Panc1 (cell line): Measurements from ENCODE around the gene CST9L. TPM values are rescaled to one million over a fixed set of nuclear protein-coding genes. Genes with fewer than 3 reads are reported as not detected.

Experiments used
- ATAC-seq: fragments of 200-7000 bp; cut with Tn5 transposase; 2 replicates; pipeline ENCODE4 v1.9.1; 2020; ENCODE audit warnings: mild to moderate bottlenecking, moderate library complexity
- BruUV-seq: library from RNA; stranded (reverse); fragments of 400-500 nt; replicated peaks from 2 replicates; lab custom pipeline; 2021; lab: Mats Ljungman, UMichigan
- CTCF ChIA-PET: fragments of 300-600 bp; sonication (Branson Sonifier 250); formaldehyde crosslinking; loops from one replicate; lab custom pipeline; 2022; ENCODE audit warnings: antibody characterized with exemption; lab: Charles Lee
- POLR2A ChIA-PET: fragments of 300-600 bp; sonication (Branson Sonifier 250); formaldehyde crosslinking; loops from one replicate; lab custom pipeline; 2022; ENCODE audit warnings: antibody characterized with exemption; lab: Charles Lee
- DNase-seq: peaks from one replicate; pipeline ENCODE4 v3.0.0-alpha.2; 2010; ENCODE audit warnings: low read depth, low spot score
- H3K27ac ChIP-seq: 2 replicates; pipeline ENCODE4 v1.5.1; 2011; ENCODE audit warnings: mild to moderate bottlenecking, low read length, inconsistent platforms
- H3K27me3 ChIP-seq: fragments of 200-500 bp; sonication (Bioruptor generic); 2 replicates; pipeline ENCODE4 v1.6.0; 2014; ENCODE audit warnings: low read length, inconsistent platforms; ENCODE audit not compliant: control insufficient read depth, insufficient read depth
- H3K36me3 ChIP-seq: fragments of 200-500 bp; sonication (Bioruptor generic); 2 replicates; pipeline ENCODE4 v1.5.1; 2014; ENCODE audit warnings: inconsistent platforms, mild to moderate bottlenecking, low read length, moderate library complexity; ENCODE audit not compliant: control insufficient read depth, insufficient read depth
- H3K4me1 ChIP-seq: 2 replicates; pipeline ENCODE4 v1.5.1; 2011; ENCODE audit warnings: inconsistent platforms, mild to moderate bottlenecking, low read length, moderate library complexity; ENCODE audit not compliant: control insufficient read depth, insufficient read depth
- H3K4me3 ChIP-seq, 2 experiments: 2 replicates each; pipeline ENCODE4 v1.5.1; 2011 to 2012; ENCODE audit warnings: low read depth in 2 of 2, low read length in 2 of 2, mild to moderate bottlenecking in 2 of 2, inconsistent platforms in 1 of 2, moderate library complexity in 1 of 2
- H3K9me3 ChIP-seq: fragments of 200-500 bp; sonication (Bioruptor generic); 2 replicates; pipeline ENCODE4 v1.5.1; 2014; ENCODE audit warnings: low read depth, mild to moderate bottlenecking, inconsistent platforms, low read length, moderate library complexity; ENCODE audit not compliant: control insufficient read depth, insufficient read depth
- CTCF ChIP-seq: fragments of 450-650 bp; IDR thresholded peaks from 2 replicates; pipeline ENCODE4 v1.5.1; 2017; ENCODE audit warnings: mild to moderate bottlenecking
- POLR2AphosphoS5 ChIP-seq: IDR thresholded peaks from 2 replicates; pipeline ENCODE4 v1.6.1; 2012; ENCODE audit warnings: mild to moderate bottlenecking, low read depth, low read length, moderate library complexity
- REST ChIP-seq, 2 experiments: IDR thresholded peaks; 2 replicates each; pipeline ENCODE4 v1.6.1; 2011 to 2012; ENCODE audit warnings: low read depth in 2 of 2, control low read depth in 1 of 2, low read length in 1 of 2, mild to moderate bottlenecking in 1 of 2, moderate library complexity in 1 of 2; ENCODE audit not compliant: insufficient read depth in 1 of 2
- SIN3A ChIP-seq: IDR thresholded peaks from 2 replicates; pipeline ENCODE4 v1.6.1; 2012; ENCODE audit warnings: low read depth, mild to moderate bottlenecking, low read length, moderate library complexity, borderline replicate concordance; ENCODE audit not compliant: insufficient read depth
- TCF7L2 ChIP-seq: IDR thresholded peaks from 2 replicates; pipeline ENCODE4 v1.6.1; 2011; ENCODE audit warnings: mild to moderate bottlenecking, low read depth, low read length, inconsistent platforms
- in situ Hi-C: cut with HindIII; loops from 2 replicates; pipeline ENCODE4 v1.10.0; 2016; ENCODE audit warnings: low sequenced_read_pairs, low pct_unique_long_range_greater_than_20kb
- intact Hi-C: fragments of 100-400 bp; cut with micrococcal nuclease; formaldehyde crosslinking; loops from one replicate; pipeline ENCODE4 v1.10.0; 2022; ENCODE audit not compliant: unreplicated experiment
- total RNA-seq: library from RNA; stranded (reverse); gene quantifications from one replicate; pipeline ENCODE4 v1.2.1, GENCODE V29; 2021; ENCODE audit not compliant: unreplicated experiment

Gene CST9L
- total RNA-seq, 1 experiment from 2014 or later = not detected

- no peak for TF ChIP-seq POLR2AphosphoS5
- no peak for TF ChIP-seq TCF7L2
- TF ChIP-seq REST (IDR thresholded peaks at IDR 0.05; ENCODE audit: insufficient read depth in 1 of 2, low read depth in 2 of 2, low read length in 1 of 2) = no peak
- TF ChIP-seq CTCF = no peak
- TF ChIP-seq SIN3A = no peak
- Histone ChIP-seq H3K4me1 (no peaks in the 10 kb centered on the region), H3K9me3 (no peaks in the 10 kb centered on the region), H3K4me3 (no peak overlapping the region), H3K27me3 (no peaks in the 10 kb centered on the region; the same call in 1 of the 2 replicates), H3K27ac (no peak overlapping the region), H3K36me3 (no peaks in the 10 kb centered on the region)
- intact Hi-C loops = no loop called here
- CTCF ChIA-PET = no interaction called here
- ATAC-seq = no peak
- in situ Hi-C loops = no loop called here
- DNase-seq = no peak
- POLR2A ChIA-PET = no interaction called here
- BruUV-seq = no TSS peak
Observed at GRCh38 chr20:23551786-23552185, 16.5 kb downstream of the CST9L start.

- Histone ChIP-seq H3K4me1 (no peaks in the 10 kb centered on the region), H3K27ac (no peak overlapping the region), H3K27me3 (no peaks in the 10 kb centered on the region; the same call in 1 of the 2 replicates), H3K9me3 (no peaks in the 10 kb centered on the region), H3K4me3 (no peak overlapping the region), H3K36me3 (no peaks in the 10 kb centered on the region)
- intact Hi-C loops (no loop called here), in situ Hi-C loops (no loop called here)
- DNase-seq (no peak), ATAC-seq (no peak)
- POLR2A ChIA-PET = no interaction called here
- BruUV-seq = no TSS peak
- CTCF ChIA-PET = no interaction called here
- TF ChIP-seq SIN3A = no peak
- no peak for TF ChIP-seq POLR2AphosphoS5
Observed at GRCh38 chr20:23551383-23551782, 16.9 kb downstream of the CST9L start.

GRCh38 chr20:23550227-23550626, 18.1 kb downstream of the CST9L start:
- no peak for DNase-seq
- ATAC-seq = no peak
- ChIA-PET POLR2A (no interaction called here), CTCF (no interaction called here)
- Histone ChIP-seq H3K36me3 (no peaks in the 10 kb centered on the region), H3K4me1 (no peaks in the 10 kb centered on the region), H3K27me3 (no peaks in the 10 kb centered on the region; the same call in 1 of the 2 replicates), H3K27ac (no peak overlapping the region), H3K4me3 (no peak overlapping the region), H3K9me3 (no peaks in the 10 kb centered on the region)
- in situ Hi-C loops (no loop called here), intact Hi-C loops (no loop called here)
- TF ChIP-seq POLR2AphosphoS5 = no peak
- no peak for TF ChIP-seq TCF7L2
- TF ChIP-seq REST (IDR thresholded peaks at IDR 0.05; ENCODE audit: insufficient read depth in 1 of 2, low read depth in 2 of 2, low read length in 1 of 2) = no peak
- TF ChIP-seq CTCF = no peak
- no peak for TF ChIP-seq SIN3A
- no TSS peak for BruUV-seq
